CD4-positive, alpha-beta T cell treated with Interleukin-6 at 100 ng/mL for 8 hours (primary cell): ENCODE results near the gene SLC1A2.
A peak's percentile ranks its signal among the peaks of the same experiment; 100 is the strongest.
"Not testable (repeated sequence)": the region's sequence is repeated elsewhere in the genome, so short reads cannot be mapped to it uniquely, and the experiment has no call there.

Experiments
- DNase-seq: peaks from one replicate; pipeline ENCODE4 v3.0.0-alpha.2; 2020; ENCODE audit warnings: mixed read lengths, low spot score

SLC1A2 gene

DNA sequence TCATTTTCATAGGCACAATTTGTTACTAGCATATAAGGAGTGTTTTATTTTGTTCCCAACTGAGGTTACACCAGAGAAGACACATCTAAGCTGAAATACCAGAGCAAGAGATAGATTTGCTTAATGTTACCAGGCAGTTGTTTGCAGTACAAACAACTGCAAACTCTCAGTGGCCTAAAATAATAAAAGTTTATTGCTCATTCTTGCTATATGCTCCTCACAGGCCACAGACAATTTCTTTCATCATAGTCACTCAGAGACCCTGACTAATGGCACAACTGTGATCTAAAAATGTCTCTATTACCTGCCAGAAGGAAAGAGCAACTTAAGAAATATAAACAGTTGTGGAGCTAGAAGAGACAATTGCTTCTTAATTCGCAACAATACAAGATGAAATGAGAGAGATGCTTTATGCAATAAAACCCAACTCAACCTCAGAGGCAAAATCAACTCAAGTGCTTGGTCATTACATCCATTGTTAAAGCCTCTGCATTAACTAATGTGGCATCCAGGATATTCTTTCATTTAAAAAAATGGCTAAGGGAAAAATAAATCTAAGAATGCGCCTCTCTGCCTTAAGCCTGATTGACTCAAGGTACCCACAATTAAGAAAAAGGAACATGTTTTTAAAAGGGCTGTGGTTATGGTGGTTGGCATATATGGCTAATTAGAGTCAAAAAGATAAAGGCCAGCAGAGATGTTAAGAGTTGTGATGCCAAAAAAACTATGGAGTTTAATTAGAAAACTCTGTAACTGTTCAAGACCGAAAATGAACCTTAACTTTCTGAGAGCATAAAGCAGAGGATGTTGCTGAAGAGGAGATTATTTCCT lies 176.7 kb downstream of the SLC1A2 start:
- no peak for DNase-seq

DNA sequence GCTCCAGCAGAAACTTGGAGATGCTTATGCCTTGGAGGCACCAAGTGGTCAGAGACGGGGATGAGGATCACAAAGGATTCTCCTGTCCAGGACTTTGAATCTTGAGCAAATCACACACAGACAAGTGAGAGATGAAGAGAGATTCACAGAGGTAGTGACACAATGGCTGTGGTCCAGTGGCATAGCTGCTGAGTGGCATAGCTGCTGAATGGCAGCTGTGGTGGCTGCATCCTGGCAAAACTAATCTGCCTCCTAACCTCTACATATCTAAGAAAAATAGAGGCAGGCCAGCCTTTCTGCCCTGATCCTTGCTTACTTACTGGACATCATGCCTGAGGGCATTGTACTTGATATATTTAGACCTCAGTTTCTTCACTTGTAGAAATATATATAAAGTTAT lies 177.8 kb downstream of the SLC1A2 start:
- DNase-seq: no peak

DNA sequence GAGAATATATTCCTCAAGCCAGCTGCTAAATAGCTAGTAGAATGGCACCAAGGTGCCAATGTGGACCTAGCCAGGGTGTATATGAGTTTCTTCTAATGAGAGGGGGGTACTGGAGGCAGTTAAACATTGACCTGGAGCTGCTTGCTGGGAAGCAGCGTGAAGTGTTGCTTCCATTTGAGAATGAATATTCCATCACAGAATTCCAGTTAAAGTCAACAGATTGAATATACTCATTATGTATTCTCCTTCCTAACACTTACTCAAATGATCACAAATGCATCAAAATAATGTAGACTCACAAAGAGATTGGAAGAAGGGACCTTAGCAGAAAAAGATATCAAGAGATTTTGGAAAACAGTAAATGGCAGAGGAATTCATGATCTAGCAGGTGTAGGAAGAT lies 178.3 kb downstream of the SLC1A2 start:
- DNase-seq: no peak

DNA sequence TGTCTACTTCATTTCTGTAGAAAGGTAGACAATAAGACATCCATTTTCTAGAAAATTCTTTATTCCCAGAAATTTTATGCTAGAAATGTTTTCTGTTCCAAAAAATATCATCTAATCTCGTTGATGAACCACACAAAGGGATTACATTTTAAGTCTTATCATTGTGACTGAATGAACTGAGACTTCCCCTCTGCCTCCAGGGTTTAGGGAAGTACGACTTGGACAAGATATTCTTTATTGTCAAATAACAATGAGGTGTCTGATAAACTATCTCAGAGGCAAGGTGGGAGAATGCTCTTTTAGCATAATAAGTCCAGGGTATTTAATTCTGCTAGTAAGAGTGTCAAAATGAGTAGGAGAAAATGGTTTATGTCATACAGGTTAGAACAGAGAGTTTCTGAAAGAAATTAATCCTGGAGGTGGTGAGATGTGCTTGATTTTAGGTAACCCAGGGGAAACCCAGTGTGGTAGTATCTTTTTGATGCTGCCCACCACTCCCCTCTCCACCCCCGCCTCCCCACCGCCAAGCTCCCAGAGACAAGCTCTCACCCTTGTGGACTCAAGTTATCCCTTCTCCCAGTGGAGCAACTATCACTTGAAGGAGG lies 179.8 kb downstream of the SLC1A2 start:
- DNase-seq: no peak

DNA sequence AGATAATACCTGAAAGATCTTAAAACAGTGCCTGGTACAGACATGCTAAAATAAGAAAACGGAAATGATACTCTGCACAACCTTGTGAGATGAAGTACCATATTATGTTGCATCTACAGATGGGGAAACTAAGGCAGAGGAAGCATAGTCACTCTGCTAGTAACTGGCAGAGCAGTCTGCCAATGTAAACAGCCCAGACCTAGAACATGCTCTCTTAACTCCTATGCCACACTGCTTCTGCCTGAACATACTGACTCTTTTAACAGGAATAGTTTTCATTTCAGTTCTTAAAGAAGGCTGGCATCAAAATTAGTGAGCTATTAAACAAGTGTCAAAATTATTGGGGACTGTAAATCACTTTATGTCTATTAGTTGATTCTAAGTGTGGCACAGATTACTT lies 180.5 kb downstream of the SLC1A2 start:
- no peak for DNase-seq

DNA sequence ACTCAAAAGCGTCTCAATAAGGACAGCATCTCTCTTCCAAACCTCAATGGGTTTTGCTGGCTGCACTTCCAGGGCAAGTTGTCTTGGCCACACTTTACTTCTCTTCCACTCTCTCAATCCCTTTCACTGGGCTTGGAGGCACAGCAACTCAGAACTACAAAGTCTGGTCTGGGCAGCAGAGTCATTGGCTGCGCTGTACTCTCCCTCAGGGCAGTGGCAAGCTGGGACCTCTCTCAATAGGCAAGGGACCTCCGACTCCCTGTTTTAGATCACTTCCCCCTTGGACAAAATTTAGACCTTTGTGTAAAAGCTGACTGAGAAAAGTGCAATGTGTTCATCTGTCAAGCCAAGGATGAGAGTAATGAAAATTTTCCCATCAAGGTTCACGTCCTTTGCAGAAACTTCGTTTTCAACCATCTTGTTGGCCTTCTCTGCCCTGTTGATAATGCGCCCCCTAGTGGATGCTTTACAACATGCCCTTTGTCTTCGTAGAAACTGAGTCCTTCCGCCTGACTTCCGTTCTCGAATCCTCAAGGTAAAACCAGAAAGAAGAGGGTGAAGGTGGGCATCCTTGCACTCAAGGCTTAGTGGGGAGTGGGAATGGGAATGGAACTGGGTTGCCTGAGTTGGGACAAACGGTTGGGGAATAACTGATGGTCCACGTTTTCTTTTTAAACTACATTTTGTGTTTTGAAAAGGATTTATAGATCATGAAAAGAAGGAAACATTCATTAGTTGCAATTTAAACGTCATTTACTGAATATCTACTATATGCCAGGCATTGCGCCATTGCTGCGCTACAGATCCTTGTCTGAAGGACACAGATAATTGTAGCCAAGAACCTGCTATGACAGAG lies 181.3 kb downstream of the SLC1A2 start:
- DNase-seq: peak; percentile 59

DNA sequence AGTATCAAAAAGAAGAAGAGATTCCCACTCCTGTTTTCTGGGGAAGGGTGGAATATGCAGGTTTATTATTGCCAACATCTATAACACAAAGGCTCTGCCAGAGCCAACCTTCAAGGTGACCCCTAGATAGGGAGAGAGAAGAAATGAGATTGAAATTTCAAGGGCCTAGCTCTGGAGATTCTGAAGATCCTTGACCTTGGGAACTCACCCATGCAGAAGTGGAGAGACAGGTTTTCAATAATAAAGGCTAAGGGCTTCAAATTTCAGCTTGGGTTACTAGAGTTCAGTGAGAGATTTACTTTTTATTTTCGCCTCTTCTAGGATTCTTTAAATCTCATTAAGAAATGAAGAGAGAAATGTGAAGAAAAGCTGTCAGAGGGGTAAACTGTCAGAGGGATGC lies 182.0 kb downstream of the SLC1A2 start:
- no peak for DNase-seq

DNA sequence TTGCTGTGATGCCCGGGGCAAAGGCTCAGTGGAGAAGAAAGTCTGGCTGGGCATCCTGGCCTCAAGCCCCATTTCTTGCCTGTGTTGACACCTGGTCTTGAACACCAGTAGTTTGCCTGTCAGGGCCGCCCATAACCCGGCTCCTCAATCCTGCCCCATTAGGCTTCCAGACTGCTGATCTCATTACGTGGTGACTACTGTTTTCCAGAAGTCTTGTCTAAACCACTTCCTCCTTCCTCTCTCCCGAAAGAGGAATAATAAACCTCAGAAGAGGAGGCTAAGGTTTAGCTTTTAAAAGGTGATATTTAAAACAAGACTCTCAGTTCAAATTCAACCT lies 182.7 kb downstream of the SLC1A2 start:
- DNase-seq: no peak

DNA sequence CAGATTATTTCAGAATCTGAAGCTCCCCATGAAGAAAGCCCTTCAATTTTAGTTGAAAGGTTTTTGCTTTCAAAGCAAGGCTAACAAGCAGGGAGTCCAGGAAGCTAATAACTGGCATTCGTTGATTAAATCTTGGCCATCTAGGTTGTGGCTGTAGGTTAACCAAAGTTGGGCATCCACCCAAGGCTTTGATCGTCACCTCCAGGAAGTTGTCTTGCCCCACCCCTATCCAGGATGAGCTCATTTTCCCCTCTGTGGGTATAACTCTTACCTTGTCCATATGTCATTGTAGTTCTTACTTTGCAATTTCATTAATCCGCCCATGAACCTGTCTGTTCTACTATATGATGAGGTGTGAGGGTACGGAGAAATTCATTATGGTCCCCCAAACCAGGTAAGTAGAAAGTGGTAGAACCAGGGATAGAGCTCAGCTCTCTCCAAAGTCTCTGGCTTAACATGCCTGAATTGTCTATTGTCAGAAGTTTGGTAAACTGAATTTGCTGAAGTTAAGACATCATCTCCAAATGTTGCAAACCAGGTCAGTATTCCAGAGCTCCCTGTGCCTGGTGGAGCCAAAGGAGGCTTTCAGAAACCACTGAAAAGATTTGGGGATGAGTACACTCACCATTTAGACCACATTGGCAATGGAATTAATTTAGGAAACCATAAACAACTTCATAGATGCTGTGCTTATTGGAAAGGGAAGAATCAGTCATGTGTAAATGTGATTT lies 183.3 kb downstream of the SLC1A2 start:
- peak; percentile 82 for DNase-seq

DNA sequence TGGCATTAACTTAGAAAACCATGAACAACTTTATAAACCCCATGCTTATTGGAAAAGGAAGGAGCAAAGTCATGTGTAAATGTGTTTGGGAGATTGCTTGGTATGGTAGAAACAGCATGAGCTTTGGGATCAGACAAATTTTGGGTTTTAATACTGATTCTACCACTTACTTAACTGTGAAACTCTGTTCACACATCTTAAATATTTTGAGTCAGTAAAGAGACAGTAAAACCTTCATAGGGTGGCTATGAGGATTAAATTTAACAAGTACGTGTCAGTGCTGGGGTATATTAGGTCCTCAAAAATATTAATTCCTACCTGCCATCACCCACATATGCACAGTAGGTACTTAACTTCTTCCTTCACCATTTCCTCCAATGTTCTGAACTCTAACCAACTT lies 183.9 kb downstream of the SLC1A2 start:
- no peak for DNase-seq

DNA sequence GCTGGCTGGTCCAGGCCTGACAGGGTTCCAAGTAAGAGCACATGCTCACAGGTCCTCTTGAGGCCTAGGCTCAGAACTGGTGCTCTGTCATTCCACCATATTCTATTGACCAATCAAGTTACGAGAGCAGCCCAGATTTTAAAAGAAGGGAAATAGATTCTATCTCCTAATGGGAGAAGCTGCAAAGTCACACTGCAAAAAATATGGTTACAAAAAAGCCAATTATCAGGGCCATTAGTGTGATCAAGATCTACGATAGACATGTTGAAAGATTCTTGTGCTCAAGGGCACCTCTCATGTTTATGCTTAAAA lies 184.2 kb downstream of the SLC1A2 start:
- DNase-seq: no peak

DNA sequence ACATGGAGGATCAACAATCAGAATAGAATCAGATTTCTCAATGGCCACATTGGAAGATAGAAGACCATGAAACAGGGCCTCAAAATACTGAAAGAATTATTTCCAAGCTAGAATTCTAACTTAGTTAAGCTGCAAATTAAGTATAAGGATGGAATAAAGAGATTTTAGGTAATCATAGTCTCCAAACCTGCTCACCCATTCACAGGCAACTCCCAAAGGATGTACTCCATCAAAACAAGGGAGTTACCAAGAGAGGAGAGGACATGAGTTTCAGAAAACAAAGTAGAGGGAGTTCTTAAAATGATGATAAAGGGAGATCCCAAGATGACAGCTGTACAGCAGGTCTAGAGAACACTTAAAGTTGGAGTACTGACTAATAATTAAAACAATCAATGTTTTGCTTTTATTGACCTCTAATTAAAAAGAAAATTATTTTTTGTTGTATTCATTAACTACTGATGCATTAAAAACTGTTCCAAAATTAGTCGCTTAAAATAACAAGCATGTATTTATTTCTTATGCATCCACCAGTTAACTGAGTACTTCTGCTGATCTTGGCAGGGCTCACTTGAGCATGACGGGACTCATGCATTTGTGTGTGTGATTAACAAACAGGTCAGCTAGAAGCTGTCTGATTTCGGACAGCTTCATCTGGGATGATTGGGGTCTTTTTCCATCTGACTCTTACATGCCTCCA lies 184.8 kb downstream of the SLC1A2 start:
- DNase-seq: no peak

DNA sequence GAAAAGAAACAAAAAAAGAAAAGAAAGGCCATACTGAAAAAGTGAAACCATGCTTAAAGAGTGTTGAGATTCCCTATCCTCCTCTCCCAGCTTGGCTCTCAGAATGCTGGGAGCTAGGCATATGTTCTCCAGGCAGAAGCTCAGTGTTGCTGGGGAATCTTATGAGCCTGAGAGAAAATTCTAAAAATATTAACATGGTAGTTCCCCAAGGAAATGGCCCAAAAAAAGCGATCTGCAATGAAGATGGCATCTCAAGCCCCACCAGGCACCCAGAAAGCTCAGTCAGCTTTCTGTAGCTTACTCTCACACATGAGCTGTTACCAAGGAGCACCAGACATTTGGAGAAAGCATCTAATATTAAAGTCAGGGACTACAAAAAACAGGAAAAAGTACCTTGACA lies 185.8 kb downstream of the SLC1A2 start:
- no peak for DNase-seq

DNA sequence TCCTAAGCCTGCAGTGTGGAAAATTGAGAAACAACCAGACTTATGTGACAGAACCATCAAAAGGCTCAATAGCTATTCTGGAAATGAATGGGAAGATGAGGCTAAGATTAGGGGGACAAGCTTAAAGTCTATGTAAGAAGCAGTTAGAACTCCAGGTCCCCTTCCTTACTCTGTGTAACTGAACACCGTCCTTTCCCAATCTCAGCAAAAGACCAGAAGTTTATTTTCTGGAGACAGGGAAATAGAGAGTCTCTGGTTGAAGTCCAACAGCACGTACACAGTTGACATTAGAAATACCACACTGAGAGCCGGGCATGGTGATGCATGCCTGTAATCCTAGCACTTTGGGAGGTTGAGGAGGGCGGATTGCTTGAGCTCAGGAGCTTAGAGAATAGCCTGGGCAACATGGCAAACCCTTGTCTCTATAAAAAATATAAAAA lies 186.4 kb downstream of the SLC1A2 start:
- DNase-seq: no peak

DNA sequence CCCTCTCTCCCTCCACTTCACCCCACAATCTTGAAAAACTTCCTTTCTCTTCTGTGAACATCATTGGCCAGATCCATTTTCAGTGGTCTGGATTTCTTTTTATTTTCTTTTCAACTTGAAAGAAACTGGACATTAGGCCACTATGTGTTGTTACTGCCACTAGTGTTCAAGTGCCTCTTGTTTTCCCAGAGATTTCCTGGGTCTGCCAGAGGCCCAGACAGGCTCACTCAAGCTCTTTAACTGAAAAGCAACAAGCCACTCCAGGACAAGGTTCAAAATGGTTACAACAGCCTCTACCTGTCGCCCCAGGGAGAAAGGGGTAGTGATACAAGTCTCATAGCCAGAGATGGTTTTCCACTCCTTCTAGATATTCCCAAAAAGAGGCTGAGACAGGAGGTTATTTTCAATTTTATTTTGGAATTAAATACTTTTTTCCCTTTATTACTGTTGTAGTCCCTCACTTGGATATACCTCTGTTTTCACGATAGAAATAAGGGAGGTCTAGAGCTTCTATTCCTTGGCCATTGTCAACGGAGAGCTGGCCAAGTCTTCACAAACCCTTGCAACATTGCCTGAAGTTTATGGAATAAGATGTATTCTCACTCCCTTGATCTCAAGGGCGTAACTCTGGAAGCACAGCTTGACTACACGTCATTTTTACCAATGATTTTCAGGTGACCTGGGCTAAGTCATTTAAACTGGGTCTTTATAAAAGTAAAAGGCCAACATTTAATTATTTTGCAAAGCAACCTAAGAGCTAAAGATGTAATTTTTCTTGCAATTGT lies 188.1 kb downstream of the SLC1A2 start:
- no peak for DNase-seq

DNA sequence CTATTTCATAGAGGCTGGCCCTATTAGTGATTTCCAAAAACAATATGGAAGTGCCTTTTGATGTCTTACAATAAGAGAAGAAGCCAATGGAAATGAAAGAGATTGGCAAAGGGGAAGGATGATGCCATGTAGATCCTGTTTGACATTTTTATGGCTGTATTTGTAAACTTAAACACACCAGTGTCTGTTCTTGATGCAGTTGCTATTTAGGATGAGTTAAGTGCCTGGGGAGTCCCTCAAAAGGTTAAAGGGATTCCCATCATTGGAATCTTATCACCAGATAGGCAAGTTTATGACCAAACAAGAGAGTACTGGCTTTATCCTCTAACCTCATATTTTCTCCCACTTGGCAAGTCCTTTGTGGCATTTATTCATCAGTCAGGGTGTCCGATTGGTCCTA lies 189.0 kb downstream of the SLC1A2 start:
- no peak for DNase-seq

DNA sequence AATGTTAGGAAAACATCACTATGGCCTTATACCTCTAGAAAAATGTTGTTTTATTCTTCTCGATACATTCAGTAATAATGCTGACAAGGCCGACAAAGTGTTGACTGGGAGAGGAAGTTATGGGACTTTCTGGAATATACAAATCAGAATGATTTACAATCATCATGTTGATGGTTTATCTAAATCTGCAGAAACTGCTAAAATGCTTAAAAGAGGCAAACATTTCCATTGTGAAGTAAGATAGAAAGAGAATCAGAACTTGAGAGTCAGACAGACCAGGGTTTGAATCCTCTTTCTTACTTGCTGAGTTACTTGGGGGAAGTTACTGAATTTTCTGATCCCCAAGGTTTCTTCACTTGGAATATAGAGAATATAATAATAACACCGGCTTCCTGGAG lies 191.0 kb downstream of the SLC1A2 start:
- DNase-seq: no peak

DNA sequence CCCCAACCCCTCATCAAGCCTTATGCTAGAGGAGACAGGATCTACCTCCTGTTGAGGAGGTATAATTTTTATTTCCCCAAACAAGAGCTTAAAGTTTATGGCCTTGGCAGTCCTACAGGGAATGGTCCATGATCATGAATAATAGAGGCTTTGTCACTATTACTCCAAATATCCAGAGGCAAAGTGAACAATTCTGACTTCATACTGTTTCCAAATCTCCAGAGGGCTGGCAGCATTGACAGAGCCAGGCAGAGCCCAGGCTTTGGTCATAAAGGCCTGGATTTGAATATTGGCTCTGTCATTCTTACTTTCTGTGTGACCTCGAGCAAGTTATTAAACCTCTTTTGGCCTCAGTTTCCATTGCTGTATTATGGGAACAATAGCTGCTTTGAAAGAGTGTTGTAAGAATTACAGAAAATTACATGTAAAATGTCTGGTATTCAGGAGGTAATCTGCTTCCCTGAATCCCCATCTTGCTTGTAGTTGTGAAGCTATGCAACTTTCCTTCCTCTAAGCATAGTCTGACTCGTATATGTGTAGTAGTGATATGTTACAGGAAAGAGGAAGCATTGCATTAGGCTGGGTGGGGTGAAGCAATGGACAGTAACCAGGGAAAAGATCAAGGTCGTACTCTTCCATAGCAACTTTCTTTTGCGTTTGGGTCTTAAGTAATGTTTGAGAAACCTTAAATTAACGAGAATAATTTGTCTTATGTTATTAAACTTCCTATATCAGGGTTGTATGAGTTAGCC lies 191.6 kb downstream of the SLC1A2 start:
- no peak for DNase-seq

DNA sequence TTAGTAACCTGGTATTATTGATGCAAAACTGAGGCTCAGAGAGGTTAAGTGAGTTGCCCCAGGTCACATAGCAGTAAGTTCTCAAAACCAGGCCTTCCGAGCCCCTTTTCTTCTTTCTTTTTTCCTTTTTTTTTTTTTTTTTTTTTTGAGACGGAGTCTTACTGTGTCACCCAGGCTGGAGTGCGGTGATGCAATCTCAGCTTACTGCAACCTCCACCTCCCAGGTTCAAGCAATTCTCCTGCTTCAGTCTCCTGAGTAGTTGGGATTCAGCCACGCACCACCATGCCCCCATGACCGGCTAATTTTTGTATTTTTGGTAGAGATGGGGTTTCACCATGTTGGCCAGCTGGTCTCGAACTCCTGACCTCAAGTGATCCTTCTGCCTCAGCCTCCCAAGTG lies 192.6 kb downstream of the SLC1A2 start:
- not testable (repeated sequence) for DNase-seq

DNA sequence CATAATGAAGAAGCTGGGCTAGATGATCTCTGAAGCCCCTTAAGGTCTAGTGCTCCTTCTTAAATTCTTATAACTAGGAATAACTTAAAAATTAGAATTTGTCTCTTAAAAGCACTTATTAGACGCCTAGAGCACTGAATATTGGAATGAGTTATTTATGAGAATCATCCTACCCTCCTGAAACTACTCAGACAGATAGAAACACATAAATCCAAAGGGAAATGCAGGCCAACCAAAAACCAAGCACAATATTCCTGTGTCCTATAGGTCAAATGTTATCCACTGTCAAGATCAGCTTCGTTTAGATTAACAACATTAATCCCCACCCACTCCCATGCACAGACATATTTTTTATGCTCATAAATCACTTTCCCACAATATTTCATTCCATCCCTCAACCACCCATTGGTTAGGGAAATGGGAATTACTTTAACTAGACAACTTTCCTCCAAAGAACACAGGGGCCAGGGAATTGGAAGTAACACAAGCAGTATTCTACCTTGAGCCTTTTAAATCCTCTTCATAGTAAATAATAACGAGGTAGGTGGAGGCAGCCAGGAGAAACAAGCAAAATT lies 193.3 kb downstream of the SLC1A2 start:
- no peak for DNase-seq
